Measurements from ENCODE around the gene CRADD. TPM values are rescaled to one million over a fixed set of nuclear protein-coding genes. Genes with fewer than 3 reads are reported as not detected.
A peak's percentile ranks its signal among the peaks of the same experiment; 100 is the strongest.

Gene CRADD
- total and polyA plus RNA-seq, 2 of the 4 experiments (the other 2 are of a cell fraction), result 11.1 to 14.0 TPM

DNA sequence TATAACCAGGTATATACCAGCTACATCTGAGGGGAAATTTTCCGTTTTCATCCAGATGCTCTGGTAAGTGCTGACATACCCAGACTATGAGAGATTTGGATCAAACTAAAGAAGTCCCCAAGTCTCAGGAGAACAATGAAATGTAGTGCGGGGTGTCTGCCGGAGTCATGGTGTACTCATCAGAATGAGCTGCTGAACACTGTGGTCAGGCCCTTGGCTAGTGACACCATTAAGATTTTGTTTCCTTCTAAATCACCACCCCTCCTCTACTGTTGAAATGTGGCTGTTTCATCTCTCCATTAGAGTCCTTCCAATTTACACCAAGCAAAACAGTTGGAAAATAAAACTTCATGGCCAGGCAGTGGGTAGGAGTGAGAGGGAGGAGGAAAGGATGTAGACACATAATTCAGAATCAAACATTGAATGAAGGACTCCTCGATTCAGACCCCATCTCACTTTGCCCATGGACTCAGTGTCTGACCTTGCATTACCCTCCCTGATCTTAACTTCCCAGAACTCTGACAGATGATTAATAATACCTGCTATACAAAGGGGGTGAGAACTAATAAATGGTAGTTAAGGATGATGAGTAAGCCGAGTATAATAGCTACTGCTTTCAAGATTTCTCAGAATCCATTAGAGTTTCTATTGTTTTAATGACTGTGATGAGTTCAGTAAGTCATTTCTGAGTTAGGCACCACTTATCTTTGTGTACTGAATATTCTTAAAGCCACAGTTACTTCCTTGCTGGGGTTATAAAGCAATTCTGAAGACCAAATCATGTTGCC lies 127.4 kb downstream of the CRADD start:
- H2BK5ac ChIP-seq (ENCODE audit: low read depth, low read length, poor library complexity, severe bottlenecking), result peak overlapping the region; percentile 81
- no peaks in the 10 kb centered on the region for H4K20me1 ChIP-seq (ENCODE audit: insufficient read depth, low read length)
- H3K4ac ChIP-seq (ENCODE audit: low read depth, low read length), result peak overlapping the region; percentile 59; the same call in 1 of the 2 replicates
- no peak overlapping the region for H3K9ac ChIP-seq (ENCODE audit: low read depth, low read length)
- in situ Hi-C loops (cut with MboI; ENCODE audit: low sequenced_read_pairs) (no loop called here), dilution Hi-C loops (cut with HindIII; ENCODE audit: low sequenced_read_pairs, unreplicated experiment) (no loop called here), intact Hi-C loops (cut with micrococcal nuclease) (no loop called here)
- no peak overlapping the region for H3K4me3 ChIP-seq (ENCODE audit: insufficient read depth, low read depth, low read length)
- no peak overlapping the region; the same call in 1 of the 2 replicates for H2AK5ac ChIP-seq (ENCODE audit: low read depth, low read length)
- H4K91ac ChIP-seq (ENCODE audit: insufficient read depth, low read depth, low read length), result peak overlapping the region; percentile 29; the same call in 1 of the 2 replicates
- peak overlapping the region; percentile 52; the same call in 2 of the 3 replicates for H2BK15ac ChIP-seq (ENCODE audit: low read depth, low read length)
- no peak overlapping the region for H3K56ac ChIP-seq (ENCODE audit: extremely low read depth, insufficient read depth, low read length)
- ChIA-PET CTCF (interaction anchor here (0.6 to 0.7 kb wide), 2 partner anchors 188 to 194 kb away, joined by 5 to 6 read pairs; no protein-coding TSS in a partner anchor), POLR2A (ENCODE audit: unreplicated experiment) (no interaction called here)
- no peak overlapping the region for H2AK9ac ChIP-seq (replicated peaks; ENCODE audit: low read depth, low read length, poor library complexity)
- peak overlapping the region; percentile 79; the same call in 1 of the 2 replicates for H3K23ac ChIP-seq (ENCODE audit: low read depth, low read length)
- H3K14ac ChIP-seq (replicated peaks; ENCODE audit: low read depth, low read length), result peak overlapping the region; percentile 58
- DNase-seq, result no peak
- H3K27me3 ChIP-seq (ENCODE audit: control insufficient read depth, insufficient read depth, low read length), result no peaks in the 10 kb centered on the region
- peaks cover 12% of the 10 kb centered on the region for H3K4me1 ChIP-seq (ENCODE audit: control insufficient read depth, insufficient read depth, low read length)
- H3K9me1 ChIP-seq (ENCODE audit: insufficient read depth, low read length), result peaks cover 14% of the 10 kb centered on the region
- H4K8ac ChIP-seq (ENCODE audit: low read depth in 2 of 2, low read length in 2 of 2), result peak overlapping the region in 1 of 2 experiments; percentile 41; a peak in 3 of 4 replicates
- ATAC-seq (ENCODE audit: low read depth), result no peak
- no peak for TF ChIP-seq CEBPB (IDR thresholded peaks at IDR 0.05; ENCODE audit: low read depth, low read length)
- TF ChIP-seq MXI1 (IDR thresholded peaks at IDR 0.05; ENCODE audit: borderline replicate concordance, low read depth, low read length), result no peak
- TF ChIP-seq RAD21 (IDR thresholded peaks at IDR 0.05; ENCODE audit: low read length), result no peak
- H4K5ac ChIP-seq (ENCODE audit: low read depth, low read length), result peak overlapping the region; percentile 50; the same call in 1 of the 2 replicates
- BruUV-seq (replicated peaks), result no TSS peak
- H3K79me1 ChIP-seq (ENCODE audit: low read depth in 1 of 2, low read length in 2 of 2), result peaks cover 3 to 16% of the 10 kb centered on the region in 2 experiments; a peak in 3 of 4 replicates
- H2BK20ac ChIP-seq (ENCODE audit: low read depth, low read length), result peak overlapping the region; percentile 75
- no CpG with 5 or more reads among the region's 5 CpGs for WGBS, 2 experiments (ENCODE audit: extremely low coverage in 2 of 2, insufficient read length in 1 of 2)
- H2BK120ac ChIP-seq (ENCODE audit: low read depth, low read length), result peak overlapping the region; percentile 77
- H3K9me3 ChIP-seq (ENCODE audit: control insufficient read depth, insufficient read depth, low read length), result no peaks in the 10 kb centered on the region
- H3K36me3 ChIP-seq (ENCODE audit: control insufficient read depth, insufficient read depth, low read length), result no peaks in the 10 kb centered on the region
- no peak overlapping the region for H3K27ac ChIP-seq (ENCODE audit: insufficient read depth, low read length)
- peak overlapping the region; percentile 81; the same call in 1 of the 2 replicates for H3K18ac ChIP-seq (ENCODE audit: low read depth, low read length)
- no peak overlapping the region for H2AFZ ChIP-seq (replicated peaks; ENCODE audit: low read length, poor library complexity)
- H3K4me2 ChIP-seq (ENCODE audit: low read depth, low read length), result peak overlapping the region; percentile 27; the same call in 1 of the 2 replicates

Measured in IMR-90 (cell line).